Panc1 (cell line): ENCODE data around the gene SCUBE3. TPM values are rescaled to one million over a fixed set of nuclear protein-coding genes. Genes with fewer than 3 reads are reported as not detected.
A peak's percentile ranks its signal among the peaks of the same experiment; 100 is the strongest.

Experiments used
- ATAC-seq: fragments of 200-7000 bp; cut with Tn5 transposase; 2 replicates; pipeline ENCODE4 v1.9.1; 2020; ENCODE audit warnings: mild to moderate bottlenecking, moderate library complexity
- BruUV-seq: library from RNA; stranded (reverse); fragments of 400-500 nt; replicated peaks from 2 replicates; lab custom pipeline; 2021; lab: Mats Ljungman, UMichigan
- CTCF ChIA-PET: fragments of 300-600 bp; sonication (Branson Sonifier 250); formaldehyde crosslinking; loops from one replicate; lab custom pipeline; 2022; ENCODE audit warnings: antibody characterized with exemption; lab: Charles Lee
- POLR2A ChIA-PET: fragments of 300-600 bp; sonication (Branson Sonifier 250); formaldehyde crosslinking; loops from one replicate; lab custom pipeline; 2022; ENCODE audit warnings: antibody characterized with exemption; lab: Charles Lee
- DNase-seq: peaks from one replicate; pipeline ENCODE4 v3.0.0-alpha.2; 2010; ENCODE audit warnings: low read depth, low spot score
- H3K27ac ChIP-seq: 2 replicates; pipeline ENCODE4 v1.5.1; 2011; ENCODE audit warnings: mild to moderate bottlenecking, low read length, inconsistent platforms
- H3K27me3 ChIP-seq: fragments of 200-500 bp; sonication (Bioruptor generic); 2 replicates; pipeline ENCODE4 v1.6.0; 2014; ENCODE audit warnings: low read length, inconsistent platforms; ENCODE audit not compliant: control insufficient read depth, insufficient read depth
- H3K36me3 ChIP-seq: fragments of 200-500 bp; sonication (Bioruptor generic); 2 replicates; pipeline ENCODE4 v1.5.1; 2014; ENCODE audit warnings: inconsistent platforms, mild to moderate bottlenecking, low read length, moderate library complexity; ENCODE audit not compliant: control insufficient read depth, insufficient read depth
- H3K4me1 ChIP-seq: 2 replicates; pipeline ENCODE4 v1.5.1; 2011; ENCODE audit warnings: inconsistent platforms, mild to moderate bottlenecking, low read length, moderate library complexity; ENCODE audit not compliant: control insufficient read depth, insufficient read depth
- H3K4me3 ChIP-seq, 2 experiments: 2 replicates each; pipeline ENCODE4 v1.5.1; 2011 to 2012; ENCODE audit warnings: low read depth in 2 of 2, low read length in 2 of 2, mild to moderate bottlenecking in 2 of 2, inconsistent platforms in 1 of 2, moderate library complexity in 1 of 2
- H3K9me3 ChIP-seq: fragments of 200-500 bp; sonication (Bioruptor generic); 2 replicates; pipeline ENCODE4 v1.5.1; 2014; ENCODE audit warnings: low read depth, mild to moderate bottlenecking, inconsistent platforms, low read length, moderate library complexity; ENCODE audit not compliant: control insufficient read depth, insufficient read depth
- POLR2AphosphoS5 ChIP-seq: IDR thresholded peaks from 2 replicates; pipeline ENCODE4 v1.6.1; 2012; ENCODE audit warnings: mild to moderate bottlenecking, low read depth, low read length, moderate library complexity
- SIN3A ChIP-seq: IDR thresholded peaks from 2 replicates; pipeline ENCODE4 v1.6.1; 2012; ENCODE audit warnings: low read depth, mild to moderate bottlenecking, low read length, moderate library complexity, borderline replicate concordance; ENCODE audit not compliant: insufficient read depth
- TCF7L2 ChIP-seq: IDR thresholded peaks from 2 replicates; pipeline ENCODE4 v1.6.1; 2011; ENCODE audit warnings: mild to moderate bottlenecking, low read depth, low read length, inconsistent platforms
- in situ Hi-C: cut with HindIII; loops from 2 replicates; pipeline ENCODE4 v1.10.0; 2016; ENCODE audit warnings: low sequenced_read_pairs, low pct_unique_long_range_greater_than_20kb
- intact Hi-C: fragments of 100-400 bp; cut with micrococcal nuclease; formaldehyde crosslinking; loops from one replicate; pipeline ENCODE4 v1.10.0; 2022; ENCODE audit not compliant: unreplicated experiment
- total RNA-seq: library from RNA; stranded (reverse); gene quantifications from one replicate; pipeline ENCODE4 v1.2.1, GENCODE V29; 2021; ENCODE audit not compliant: unreplicated experiment
- TF ChIP-seq, protein P1 (sequence below), 2 experiments: IDR thresholded peaks; 2 replicates each; pipeline ENCODE4 v1.6.1; 2011 to 2012; ENCODE audit warnings: low read depth in 2 of 2, control low read depth in 1 of 2, low read length in 1 of 2, mild to moderate bottlenecking in 1 of 2, moderate library complexity in 1 of 2; ENCODE audit not compliant: insufficient read depth in 1 of 2
- TF ChIP-seq, protein P2 (sequence below): fragments of 450-650 bp; IDR thresholded peaks from 2 replicates; pipeline ENCODE4 v1.5.1; 2017; ENCODE audit warnings: mild to moderate bottlenecking

SCUBE3 gene
- total RNA-seq, 1 experiment from 2014 or later, result 1.6 TPM

GRCh38 chr6:35253249-35253648 is 39.5 kb downstream of the SCUBE3 start:
- in situ Hi-C loops, result no loop called here
- no TSS peak for BruUV-seq
- TF ChIP-seq TCF7L2, result no peak
- TF ChIP-seq, protein P1, sequence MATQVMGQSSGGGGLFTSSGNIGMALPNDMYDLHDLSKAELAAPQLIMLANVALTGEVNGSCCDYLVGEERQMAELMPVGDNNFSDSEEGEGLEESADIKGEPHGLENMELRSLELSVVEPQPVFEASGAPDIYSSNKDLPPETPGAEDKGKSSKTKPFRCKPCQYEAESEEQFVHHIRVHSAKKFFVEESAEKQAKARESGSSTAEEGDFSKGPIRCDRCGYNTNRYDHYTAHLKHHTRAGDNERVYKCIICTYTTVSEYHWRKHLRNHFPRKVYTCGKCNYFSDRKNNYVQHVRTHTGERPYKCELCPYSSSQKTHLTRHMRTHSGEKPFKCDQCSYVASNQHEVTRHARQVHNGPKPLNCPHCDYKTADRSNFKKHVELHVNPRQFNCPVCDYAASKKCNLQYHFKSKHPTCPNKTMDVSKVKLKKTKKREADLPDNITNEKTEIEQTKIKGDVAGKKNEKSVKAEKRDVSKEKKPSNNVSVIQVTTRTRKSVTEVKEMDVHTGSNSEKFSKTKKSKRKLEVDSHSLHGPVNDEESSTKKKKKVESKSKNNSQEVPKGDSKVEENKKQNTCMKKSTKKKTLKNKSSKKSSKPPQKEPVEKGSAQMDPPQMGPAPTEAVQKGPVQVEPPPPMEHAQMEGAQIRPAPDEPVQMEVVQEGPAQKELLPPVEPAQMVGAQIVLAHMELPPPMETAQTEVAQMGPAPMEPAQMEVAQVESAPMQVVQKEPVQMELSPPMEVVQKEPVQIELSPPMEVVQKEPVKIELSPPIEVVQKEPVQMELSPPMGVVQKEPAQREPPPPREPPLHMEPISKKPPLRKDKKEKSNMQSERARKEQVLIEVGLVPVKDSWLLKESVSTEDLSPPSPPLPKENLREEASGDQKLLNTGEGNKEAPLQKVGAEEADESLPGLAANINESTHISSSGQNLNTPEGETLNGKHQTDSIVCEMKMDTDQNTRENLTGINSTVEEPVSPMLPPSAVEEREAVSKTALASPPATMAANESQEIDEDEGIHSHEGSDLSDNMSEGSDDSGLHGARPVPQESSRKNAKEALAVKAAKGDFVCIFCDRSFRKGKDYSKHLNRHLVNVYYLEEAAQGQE (IDR thresholded peaks at IDR 0.05; ENCODE audit: insufficient read depth in 1 of 2, low read depth in 2 of 2, low read length in 1 of 2), result no peak
- no peak for TF ChIP-seq SIN3A
- TF ChIP-seq, protein P2, sequence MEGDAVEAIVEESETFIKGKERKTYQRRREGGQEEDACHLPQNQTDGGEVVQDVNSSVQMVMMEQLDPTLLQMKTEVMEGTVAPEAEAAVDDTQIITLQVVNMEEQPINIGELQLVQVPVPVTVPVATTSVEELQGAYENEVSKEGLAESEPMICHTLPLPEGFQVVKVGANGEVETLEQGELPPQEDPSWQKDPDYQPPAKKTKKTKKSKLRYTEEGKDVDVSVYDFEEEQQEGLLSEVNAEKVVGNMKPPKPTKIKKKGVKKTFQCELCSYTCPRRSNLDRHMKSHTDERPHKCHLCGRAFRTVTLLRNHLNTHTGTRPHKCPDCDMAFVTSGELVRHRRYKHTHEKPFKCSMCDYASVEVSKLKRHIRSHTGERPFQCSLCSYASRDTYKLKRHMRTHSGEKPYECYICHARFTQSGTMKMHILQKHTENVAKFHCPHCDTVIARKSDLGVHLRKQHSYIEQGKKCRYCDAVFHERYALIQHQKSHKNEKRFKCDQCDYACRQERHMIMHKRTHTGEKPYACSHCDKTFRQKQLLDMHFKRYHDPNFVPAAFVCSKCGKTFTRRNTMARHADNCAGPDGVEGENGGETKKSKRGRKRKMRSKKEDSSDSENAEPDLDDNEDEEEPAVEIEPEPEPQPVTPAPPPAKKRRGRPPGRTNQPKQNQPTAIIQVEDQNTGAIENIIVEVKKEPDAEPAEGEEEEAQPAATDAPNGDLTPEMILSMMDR, result no peak
- TF ChIP-seq POLR2AphosphoS5, result no peak
- Histone ChIP-seq H3K4me1 (peaks cover 8% of the 10 kb centered on the region; the same call in 1 of the 2 replicates), H3K9me3 (no peaks in the 10 kb centered on the region), H3K36me3 (no peaks in the 10 kb centered on the region), H3K27ac (no peak overlapping the region), H3K27me3 (no peaks in the 10 kb centered on the region), H3K4me3 (no peak overlapping the region)
- POLR2A ChIA-PET, result no interaction called here
- no peak for DNase-seq
- CTCF ChIA-PET, result no interaction called here
- no peak for ATAC-seq
- intact Hi-C loops, result no loop called here

- ATAC-seq, result no peak
- H3K9me3 ChIP-seq, result no peaks in the 10 kb centered on the region
- in situ Hi-C loops, result no loop called here
- POLR2A ChIA-PET, result interaction anchor here (0.5 to 1.1 kb wide), 2 partner anchors 370 to 746 kb away, joined by 3 to 7 read pairs; partner anchors contain the start of gene TAF11
- peak overlapping the region; percentile 74 to 82 for H3K4me3 ChIP-seq
- no peaks in the 10 kb centered on the region for H3K27me3 ChIP-seq
- intact Hi-C loops, result no loop called here
- no peak for DNase-seq
- H3K4me1 ChIP-seq, result peaks cover 20% of the 10 kb centered on the region
- TSS peak; percentile 89 for BruUV-seq
- CTCF ChIA-PET, result interaction anchor here (1.6 kb wide), 1 partner anchor 34 kb away, joined by 3 read pairs; no protein-coding TSS in a partner anchor
- no peaks in the 10 kb centered on the region for H3K36me3 ChIP-seq
- H3K27ac ChIP-seq, result peak overlapping the region; percentile 75
- TF ChIP-seq, protein P1 (IDR thresholded peaks at IDR 0.05; ENCODE audit: insufficient read depth in 1 of 2, low read depth in 2 of 2, low read length in 1 of 2), result no peak
- TF ChIP-seq POLR2AphosphoS5 (no peak), SIN3A (no peak), TCF7L2 (no peak)
- TF ChIP-seq, protein P2, result no peak
These were observed 44.6 kb downstream of the SCUBE3 start for GRCh38 chr6:35258336-35258735.
